Mesothelial cell of epicardium (in vitro differentiated cells): ENCODE data around the gene HGS. TPM values are rescaled to one million over a fixed set of nuclear protein-coding genes. Genes with fewer than 3 reads are reported as not detected.

Source experiments
- DNase-seq, 2 experiments: peaks; one replicate each; pipeline ENCODE4 v3.0.0; 2021; ENCODE audit warnings: low spot score in 2 of 2; ENCODE audit not compliant: unreplicated experiment in 2 of 2
- H3K27ac Mint-ChIP-seq: 2 replicates; pipeline ENCODE4 v1.8.0; 2021; ENCODE audit warnings: mixed read lengths
- H3K27me3 Mint-ChIP-seq: 2 replicates; pipeline ENCODE4 v1.8.0; 2021; ENCODE audit warnings: low read depth, mixed read lengths
- H3K36me3 Mint-ChIP-seq: 2 replicates; pipeline ENCODE4 v1.8.0; 2021; ENCODE audit warnings: mixed read lengths
- H3K4me1 Mint-ChIP-seq: 2 replicates; pipeline ENCODE4 v1.8.0; 2021; ENCODE audit warnings: mixed read lengths
- H3K4me3 Mint-ChIP-seq: 2 replicates; pipeline ENCODE4 v1.8.0; 2021; ENCODE audit warnings: mild to moderate bottlenecking, moderate library complexity, mixed read lengths
- H3K9me3 Mint-ChIP-seq: 2 replicates; pipeline ENCODE4 v1.8.0; 2021; ENCODE audit warnings: mixed read lengths
- total RNA-seq: library from RNA; stranded (reverse); gene quantifications from 3 replicates; pipeline ENCODE4 v1.2.1, GENCODE V29; 2021
- TF ChIP-seq, protein P1 (sequence below): fragments of 200-600 bp; sonication (generic); IDR thresholded peaks from one replicate; pipeline ENCODE4 v1.5.0; 2021; ENCODE audit warnings: antibody characterized with exemption; ENCODE audit not compliant: unreplicated experiment

Gene HGS, protein sequence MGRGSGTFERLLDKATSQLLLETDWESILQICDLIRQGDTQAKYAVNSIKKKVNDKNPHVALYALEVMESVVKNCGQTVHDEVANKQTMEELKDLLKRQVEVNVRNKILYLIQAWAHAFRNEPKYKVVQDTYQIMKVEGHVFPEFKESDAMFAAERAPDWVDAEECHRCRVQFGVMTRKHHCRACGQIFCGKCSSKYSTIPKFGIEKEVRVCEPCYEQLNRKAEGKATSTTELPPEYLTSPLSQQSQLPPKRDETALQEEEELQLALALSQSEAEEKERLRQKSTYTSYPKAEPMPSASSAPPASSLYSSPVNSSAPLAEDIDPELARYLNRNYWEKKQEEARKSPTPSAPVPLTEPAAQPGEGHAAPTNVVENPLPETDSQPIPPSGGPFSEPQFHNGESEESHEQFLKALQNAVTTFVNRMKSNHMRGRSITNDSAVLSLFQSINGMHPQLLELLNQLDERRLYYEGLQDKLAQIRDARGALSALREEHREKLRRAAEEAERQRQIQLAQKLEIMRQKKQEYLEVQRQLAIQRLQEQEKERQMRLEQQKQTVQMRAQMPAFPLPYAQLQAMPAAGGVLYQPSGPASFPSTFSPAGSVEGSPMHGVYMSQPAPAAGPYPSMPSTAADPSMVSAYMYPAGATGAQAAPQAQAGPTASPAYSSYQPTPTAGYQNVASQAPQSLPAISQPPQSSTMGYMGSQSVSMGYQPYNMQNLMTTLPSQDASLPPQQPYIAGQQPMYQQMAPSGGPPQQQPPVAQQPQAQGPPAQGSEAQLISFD
- 114 to 122 TPM (median 119 TPM) in 3 replicates for total RNA-seq

DNA sequence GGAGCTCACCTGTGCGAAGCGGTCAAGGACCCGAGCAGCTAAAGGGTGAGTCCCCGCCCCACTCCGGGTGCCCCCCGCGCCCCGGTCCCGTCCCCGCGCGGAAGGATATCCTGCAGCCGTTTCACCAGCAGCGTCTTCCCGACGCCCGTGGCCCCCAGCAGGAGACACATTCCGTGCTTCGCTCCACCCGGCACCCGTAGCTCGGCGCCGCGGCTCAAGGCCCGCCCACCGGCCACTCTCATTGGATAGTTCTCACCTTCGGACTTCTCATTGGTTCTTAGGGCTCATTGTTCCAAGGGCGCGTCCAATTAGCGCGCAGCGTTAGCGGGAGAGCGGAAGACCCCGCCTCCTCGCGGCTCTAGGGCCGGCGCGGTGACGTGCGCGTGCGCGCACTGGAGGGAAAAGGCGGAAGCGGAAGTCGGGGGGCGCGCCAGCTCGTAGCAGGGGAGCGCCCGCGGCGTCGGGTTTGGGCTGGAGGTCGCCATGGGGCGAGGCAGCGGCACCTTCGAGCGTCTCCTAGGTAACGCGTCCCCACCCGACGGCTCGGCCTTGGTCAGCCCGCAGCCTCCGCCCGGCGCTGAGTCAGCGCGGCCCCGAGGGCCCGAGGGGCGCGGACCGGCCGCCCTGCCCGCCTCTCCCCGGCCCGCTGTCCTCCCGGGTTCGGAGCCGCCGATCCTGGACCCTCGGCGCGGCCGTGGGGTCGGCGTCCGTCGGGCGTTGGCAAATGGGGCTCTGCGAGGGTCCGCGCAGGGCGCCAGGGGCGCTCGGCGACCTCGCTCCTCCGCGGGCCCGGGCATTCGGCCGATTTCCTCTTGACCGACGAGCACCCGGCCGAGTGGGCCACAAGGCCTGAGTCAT lies at the start of gene HGS, which contains the start of gene ARL16:
TSS of gene HGS (plus strand) at position 428 of the 858 bp plus-strand sequence. CDS start at position 484, 56 bp downstream.
TSS of gene ARL16 (minus strand) at position 214 of the 858 bp plus-strand sequence. CDS start at position 170, 44 bp downstream.
- DNase-seq, result peak; percentile 96 to 99
- Mint-ChIP-seq H3K4me1 (peaks cover 23% of the 10 kb centered on the region), H3K27ac (peak within 1 kb of the TSS; percentile 98), H3K36me3 (peaks cover 6% of the 10 kb centered on the region), H3K27me3 (no peaks in the 10 kb centered on the region), H3K9me3 (no peaks in the 10 kb centered on the region), H3K4me3 (peak within 1 kb of the TSS; percentile 95)
- TF ChIP-seq, protein P1, sequence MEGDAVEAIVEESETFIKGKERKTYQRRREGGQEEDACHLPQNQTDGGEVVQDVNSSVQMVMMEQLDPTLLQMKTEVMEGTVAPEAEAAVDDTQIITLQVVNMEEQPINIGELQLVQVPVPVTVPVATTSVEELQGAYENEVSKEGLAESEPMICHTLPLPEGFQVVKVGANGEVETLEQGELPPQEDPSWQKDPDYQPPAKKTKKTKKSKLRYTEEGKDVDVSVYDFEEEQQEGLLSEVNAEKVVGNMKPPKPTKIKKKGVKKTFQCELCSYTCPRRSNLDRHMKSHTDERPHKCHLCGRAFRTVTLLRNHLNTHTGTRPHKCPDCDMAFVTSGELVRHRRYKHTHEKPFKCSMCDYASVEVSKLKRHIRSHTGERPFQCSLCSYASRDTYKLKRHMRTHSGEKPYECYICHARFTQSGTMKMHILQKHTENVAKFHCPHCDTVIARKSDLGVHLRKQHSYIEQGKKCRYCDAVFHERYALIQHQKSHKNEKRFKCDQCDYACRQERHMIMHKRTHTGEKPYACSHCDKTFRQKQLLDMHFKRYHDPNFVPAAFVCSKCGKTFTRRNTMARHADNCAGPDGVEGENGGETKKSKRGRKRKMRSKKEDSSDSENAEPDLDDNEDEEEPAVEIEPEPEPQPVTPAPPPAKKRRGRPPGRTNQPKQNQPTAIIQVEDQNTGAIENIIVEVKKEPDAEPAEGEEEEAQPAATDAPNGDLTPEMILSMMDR, result no peak

DNA sequence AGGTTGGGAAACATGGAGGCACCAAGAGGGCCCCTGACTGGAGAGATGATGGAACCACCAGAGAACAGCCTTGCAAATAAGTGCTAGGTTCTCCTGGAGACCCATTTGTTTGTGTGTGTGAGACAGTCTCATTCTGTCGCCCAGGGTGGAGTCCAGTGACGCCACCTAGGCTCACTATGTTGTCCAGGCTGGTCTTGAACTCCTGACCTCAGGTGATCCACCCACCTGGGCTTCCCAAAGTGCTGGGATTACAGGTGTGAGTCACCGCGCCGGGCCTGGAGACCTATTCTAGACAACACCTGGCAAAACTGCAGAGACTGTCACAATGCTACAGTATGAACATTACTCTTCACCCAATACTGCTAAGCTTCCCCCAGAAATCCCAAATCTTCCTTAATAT lies 48.4 kb upstream of the HGS start:
- no peak for DNase-seq
- Mint-ChIP-seq H3K27me3 (no peaks in the 10 kb centered on the region), H3K9me3 (no peaks in the 10 kb centered on the region), H3K27ac (peak overlapping the region; percentile 98), H3K36me3 (peaks cover 6% of the 10 kb centered on the region), H3K4me1 (peaks cover 17% of the 10 kb centered on the region), H3K4me3 (peak overlapping the region; percentile 91)
- TF ChIP-seq, protein P1, result no peak

DNA sequence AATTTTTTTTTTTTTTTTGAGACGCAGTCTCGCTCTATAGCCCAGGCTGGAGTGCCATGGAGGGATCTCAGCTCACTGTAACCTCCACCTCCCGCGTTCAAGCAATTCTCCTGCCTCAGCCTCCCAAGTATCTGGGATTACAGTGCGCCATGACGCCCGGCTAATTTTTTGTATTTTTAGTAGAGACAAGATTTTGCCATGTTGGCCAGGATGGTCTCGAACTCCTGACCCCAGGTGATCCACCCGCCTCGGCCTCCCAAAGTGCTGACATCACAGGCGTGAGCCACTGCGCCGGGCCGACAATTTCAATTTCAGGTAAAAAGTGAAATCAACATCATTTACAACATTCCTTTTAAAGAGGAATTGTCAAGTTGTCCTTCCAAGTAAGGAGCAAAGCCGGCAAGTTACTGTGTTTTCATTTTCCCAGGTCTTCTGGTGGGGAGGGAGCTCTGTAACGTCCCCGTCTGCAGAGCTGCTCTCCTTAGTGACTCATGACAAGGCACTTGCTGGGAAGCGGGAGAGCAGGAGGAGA lies 47.8 kb upstream of the HGS start:
- no peak for DNase-seq
- Mint-ChIP-seq H3K4me3 (peak overlapping the region; percentile 91), H3K36me3 (peaks cover 6% of the 10 kb centered on the region), H3K27me3 (no peaks in the 10 kb centered on the region), H3K27ac (peak overlapping the region; percentile 98), H3K9me3 (no peaks in the 10 kb centered on the region), H3K4me1 (peaks cover 17% of the 10 kb centered on the region)
- TF ChIP-seq, protein P1, result no peak

DNA sequence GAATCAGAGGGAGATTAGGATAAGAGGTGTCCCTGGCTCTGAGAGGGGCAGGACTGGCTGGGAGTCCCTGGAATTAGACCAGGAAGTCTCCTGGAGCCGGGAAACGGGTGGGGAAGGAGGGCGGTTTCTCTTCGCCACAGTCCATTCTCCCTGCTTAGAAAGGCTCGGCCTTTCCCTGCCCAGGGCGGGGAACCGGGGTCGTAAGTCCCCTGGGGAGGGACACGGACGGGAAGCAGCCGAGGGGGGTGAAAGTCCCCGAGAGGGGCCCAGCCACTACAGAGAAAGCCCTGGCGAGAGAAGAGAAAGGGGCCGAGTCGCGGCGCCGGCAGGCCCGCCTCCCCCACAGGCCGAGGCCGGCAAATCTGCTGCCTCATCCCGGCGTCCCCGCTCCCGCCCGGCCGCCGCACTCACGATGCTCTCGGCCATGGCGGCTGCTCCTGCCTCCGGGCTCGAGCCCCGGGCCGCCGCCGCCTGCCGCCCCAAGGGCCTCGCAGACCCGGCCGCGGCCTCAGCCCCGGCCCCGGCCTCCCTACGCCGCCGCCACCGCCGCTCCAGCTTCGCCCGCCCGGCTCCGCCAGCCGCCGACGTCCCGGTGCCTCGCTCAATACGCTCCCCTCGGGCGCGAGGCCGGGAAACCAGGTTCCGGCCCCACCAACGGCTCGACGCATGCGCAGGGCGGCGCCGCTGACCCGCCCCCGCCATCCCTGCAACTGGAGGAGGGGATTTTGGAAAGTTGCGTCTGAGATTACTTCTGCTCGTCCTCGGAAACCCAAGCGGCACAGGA lies 47.1 kb upstream of the HGS start, which contains the start of the genes NPLOC4 and TSPAN10:
TSS of gene NPLOC4 (minus strand) at position 608 of the 784 bp plus-strand sequence. CDS start at position 426, 182 bp downstream.
TSS of gene TSPAN10 (plus strand) at position 692 of the 784 bp plus-strand sequence. CDS start 5,217 bp downstream, outside the sequence.
- Mint-ChIP-seq H3K27ac (peak within 1 kb of the TSS; percentile 98), H3K4me3 (peak within 1 kb of the TSS; percentile 91), H3K27me3 (no peaks in the 10 kb centered on the region), H3K4me1 (peaks cover 17% of the 10 kb centered on the region), H3K36me3 (peaks cover 7% of the 10 kb centered on the region), H3K9me3 (no peaks in the 10 kb centered on the region)
- TF ChIP-seq, protein P1, result no peak
- DNase-seq, result peak; percentile 89 to 95
